Activated T-cell treated with anti-CD3 and anti-CD28 coated beads, Interleukin-2, amount 50 U/mL, for 48 hours (primary cell): ENCODE measurements around the gene CNRIP1.
"Not testable (repeated sequence)": the region's sequence is repeated elsewhere in the genome, so short reads cannot be mapped to it uniquely, and the experiment has no call there.

Experiments used
- DNase-seq, 2 experiments: peaks; one replicate each; pipeline ENCODE4 v3.0.0-alpha.2; 2020

CNRIP1 gene, protein sequence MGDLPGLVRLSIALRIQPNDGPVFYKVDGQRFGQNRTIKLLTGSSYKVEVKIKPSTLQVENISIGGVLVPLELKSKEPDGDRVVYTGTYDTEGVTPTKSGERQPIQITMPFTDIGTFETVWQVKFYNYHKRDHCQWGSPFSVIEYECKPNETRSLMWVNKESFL

DNA sequence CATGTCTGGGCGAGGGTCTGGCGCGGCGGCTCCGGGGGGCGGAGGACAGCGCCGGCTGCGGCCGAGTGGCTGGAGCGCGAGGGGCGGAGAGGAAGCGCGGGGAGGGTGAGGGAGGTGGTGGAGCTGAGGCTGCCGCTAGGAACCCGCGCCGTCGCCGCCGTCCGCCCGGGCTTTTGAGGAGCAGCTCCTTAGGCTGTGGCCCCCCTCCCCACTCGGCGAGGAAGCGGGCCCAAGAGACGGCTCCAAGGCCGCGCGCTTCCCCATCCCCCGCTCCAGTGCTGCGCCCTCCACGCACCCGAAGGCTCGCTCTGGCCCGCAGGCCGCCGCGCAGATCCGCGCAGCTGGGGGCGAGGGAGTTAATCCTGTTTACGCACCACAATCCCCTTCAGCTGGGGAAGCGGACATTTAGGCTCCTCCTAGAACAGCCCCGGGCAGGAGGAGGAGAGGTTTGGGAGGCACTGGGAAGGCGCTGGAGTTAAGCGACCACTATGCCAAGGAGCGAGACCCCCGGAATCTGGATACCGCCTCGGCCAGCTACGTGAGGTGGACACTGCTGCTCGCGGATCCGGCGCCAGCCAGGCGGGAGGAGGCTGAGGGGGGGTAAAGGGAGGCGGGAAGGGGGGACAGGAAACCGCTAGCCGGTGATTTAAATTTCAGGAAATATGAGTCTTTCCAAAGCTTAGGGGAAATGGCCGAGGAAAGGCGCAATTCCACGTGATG, at the start of gene CNRIP1:
TSS of gene CNRIP1 (minus strand) at position 552 of the 720 bp plus-strand sequence. CDS start at position 3, 549 bp downstream.
- peak in 1 of 2 experiments; percentile 19 for DNase-seq

DNA sequence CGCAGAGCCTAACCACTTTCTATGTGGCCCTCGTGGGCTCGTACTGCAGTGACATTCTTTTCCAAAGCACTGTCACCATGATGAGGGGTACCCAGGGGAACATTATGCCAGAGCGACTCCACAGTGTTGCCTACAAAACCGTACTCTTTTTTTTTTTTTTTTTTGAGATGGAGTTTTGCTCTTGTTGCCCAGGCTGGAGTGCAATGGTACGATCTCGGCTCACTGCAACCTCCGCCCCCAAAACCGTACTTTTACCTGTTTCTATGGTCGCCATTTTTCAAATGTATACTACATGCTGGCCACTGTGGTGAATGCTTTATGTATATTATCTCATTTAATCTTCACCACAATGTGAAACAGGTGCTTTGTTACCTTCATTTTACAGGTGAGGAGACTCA, 49.6 kb upstream of the CNRIP1 start:
- no peak for DNase-seq

GRCh38 chr2:68368654-68369336, 49.0 kb upstream of the CNRIP1 start:
- DNase-seq: no peak

- no peak for DNase-seq
Measured at GRCh38 chr2:68367953-68368653, 48.4 kb upstream of the CNRIP1 start.

GRCh38 chr2:68366083-68366560, 46.4 kb upstream of the CNRIP1 start:
- no peak for DNase-seq

- no peak for DNase-seq
Measured at GRCh38 chr2:68365087-68365486, 45.3 kb upstream of the CNRIP1 start, which contains the start of gene PLEK. Gene PLEK (plus strand): TSS chr2:68365282. CDS start chr2:68365352, 70 bp downstream.

- no peak for DNase-seq
Measured at GRCh38 chr2:68363721-68364120, 44.0 kb upstream of the CNRIP1 start.

DNA sequence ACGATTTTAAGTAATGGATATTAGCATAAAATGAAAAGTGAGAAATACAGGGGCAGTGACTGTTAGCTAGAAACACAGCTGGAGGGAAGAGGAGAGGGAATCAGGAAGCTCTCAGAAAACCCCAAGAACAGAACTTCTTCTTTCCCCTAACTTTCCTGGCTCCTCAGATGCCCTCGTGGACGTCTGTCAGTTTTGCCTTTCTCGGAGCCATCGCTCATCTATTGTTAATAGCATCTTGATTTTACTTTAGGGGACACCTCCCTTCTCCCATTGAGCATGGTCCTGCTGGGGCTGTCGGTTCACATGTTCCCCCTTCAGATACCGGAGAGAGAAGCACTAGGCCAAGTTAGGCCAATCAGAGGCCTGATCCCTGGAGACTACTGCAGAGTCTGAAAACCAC, 43.0 kb upstream of the CNRIP1 start:
- DNase-seq: no peak

- DNase-seq: peak; percentile 84 to 85
Measured at GRCh38 chr2:68362069-68362468, 42.3 kb upstream of the CNRIP1 start.

GRCh38 chr2:68359889-68360288, 40.1 kb upstream of the CNRIP1 start:
- DNase-seq: no peak

DNA sequence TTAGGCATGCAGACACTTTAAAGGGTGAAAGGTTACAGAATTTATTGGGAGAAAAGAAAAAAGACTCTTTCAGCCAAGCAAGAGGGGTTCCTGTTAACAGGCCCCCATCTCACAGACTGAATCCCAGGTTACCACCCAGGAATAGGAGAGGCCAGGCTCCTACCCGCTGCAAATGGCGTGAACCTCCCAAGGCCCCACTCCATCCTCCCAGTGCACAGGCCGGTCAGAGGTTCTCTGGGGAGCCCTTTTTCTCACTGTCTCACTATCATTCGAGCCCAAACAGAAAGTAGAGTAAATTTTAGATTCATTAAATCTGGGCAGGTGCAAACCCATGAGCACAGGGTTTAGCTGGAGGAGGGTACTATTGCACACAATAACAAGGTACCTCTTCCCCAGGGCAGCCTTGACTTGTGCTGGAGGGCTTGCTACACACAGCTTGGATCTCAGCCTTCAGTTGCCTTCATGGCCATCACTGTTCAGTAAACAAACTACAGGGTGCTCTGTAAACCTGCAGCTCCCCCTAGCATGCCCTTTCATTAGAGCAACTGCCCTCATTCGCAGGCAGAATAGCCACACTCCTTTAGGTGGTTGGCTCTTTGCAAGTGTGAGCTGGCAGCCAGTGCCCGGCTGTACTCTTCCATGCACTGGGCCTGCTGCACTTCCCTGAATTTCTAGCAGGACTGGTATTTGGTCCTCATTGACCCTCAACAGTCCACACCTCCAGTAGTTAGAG, 38.0 kb upstream of the CNRIP1 start:
- DNase-seq: no peak

DNA sequence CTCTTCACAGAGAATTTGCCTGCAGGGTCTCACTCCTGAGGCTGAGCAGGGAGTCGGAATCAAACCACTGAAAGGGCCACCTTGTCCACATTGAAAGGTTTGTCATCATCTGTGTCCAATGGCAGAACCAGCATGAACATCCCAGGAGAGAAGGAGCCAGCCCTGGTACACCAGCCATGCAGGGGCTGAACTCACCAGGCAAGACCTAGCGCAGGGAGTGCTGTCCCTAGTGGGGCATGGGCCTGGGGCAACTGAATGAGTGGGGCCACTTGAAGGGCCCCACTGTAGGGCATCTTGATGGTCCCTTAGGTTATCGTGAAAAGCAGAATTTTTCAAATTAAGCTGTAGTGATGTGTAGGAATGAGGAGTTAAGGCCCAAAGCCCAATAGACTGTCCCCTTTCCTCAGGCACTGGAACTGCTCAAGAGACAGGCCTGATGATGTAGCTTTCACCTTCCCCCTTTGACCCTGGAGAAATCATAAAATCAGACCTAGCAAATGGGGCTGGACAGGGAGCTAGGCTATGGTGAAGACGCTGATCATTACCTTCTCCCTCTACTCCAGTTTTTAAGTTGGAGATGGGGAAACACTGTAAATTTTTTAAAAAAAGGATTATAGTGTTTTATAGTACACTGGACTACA, 37.0 kb upstream of the CNRIP1 start:
- no peak for DNase-seq

DNA sequence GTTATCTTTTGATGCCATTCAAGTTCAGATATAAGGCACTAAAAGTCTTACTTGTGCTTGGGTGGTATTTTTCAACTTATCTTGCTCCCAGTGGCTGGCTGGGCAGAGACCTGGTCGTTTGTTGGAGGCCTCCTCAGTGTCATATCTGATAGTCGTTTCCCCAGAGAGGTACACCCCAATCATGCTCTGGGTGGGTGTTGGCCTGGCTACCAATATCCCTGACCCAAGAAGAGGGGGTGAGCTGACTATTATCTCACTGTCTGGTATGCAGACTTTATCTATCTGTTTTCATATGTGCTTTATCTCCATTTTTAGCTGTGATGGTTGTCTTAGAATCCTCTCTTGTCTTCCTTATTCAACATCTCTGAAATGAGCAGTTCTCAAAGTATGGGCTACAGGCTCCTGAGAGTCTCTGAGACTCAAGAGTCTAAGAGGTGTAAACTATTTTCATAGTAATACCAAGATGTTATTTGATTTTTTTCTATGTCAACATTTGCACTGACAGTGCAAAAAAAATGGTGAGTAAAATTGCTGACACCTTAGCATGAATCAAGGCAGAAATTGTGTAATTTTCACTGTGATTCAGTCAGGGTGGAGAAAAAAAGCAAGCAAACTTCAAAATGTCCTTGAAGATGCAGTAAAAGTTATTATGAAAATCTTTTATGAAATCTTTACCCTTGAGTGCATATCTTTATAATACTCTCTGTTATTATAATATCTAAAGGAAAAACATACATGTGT, 33.1 kb upstream of the CNRIP1 start:
- DNase-seq: no peak

GRCh38 chr2:68351997-68352396, 32.2 kb upstream of the CNRIP1 start:
- DNase-seq: no peak

DNA sequence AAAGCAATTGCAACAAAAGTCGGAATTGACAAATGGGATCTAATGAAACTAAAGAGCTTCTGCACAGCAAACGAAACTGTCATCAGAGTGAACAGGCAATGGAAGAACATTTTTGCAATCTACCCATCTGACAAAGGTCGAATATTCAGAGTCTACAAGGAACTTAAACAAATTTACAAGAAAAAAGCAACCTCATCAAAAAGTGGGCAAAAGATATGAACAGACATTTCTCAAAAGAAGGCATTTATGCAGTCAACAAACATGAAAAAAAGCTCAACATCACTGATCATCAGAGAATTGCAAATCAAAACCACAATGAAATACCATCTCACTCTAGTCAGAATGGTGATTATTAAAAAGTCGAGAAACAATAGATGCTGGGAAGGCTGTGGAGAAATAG, 29.3 kb upstream of the CNRIP1 start:
- not testable (repeated sequence) for DNase-seq

GRCh38 chr2:68345129-68345875, 25.6 kb upstream of the CNRIP1 start:
- no peak for DNase-seq

GRCh38 chr2:68344031-68344430, 24.3 kb upstream of the CNRIP1 start:
- no peak for DNase-seq

- DNase-seq: no peak
Measured at GRCh38 chr2:68342470-68342869, 22.7 kb upstream of the CNRIP1 start.

- DNase-seq: no peak
Measured at GRCh38 chr2:68341583-68341982, 21.8 kb upstream of the CNRIP1 start.

DNA sequence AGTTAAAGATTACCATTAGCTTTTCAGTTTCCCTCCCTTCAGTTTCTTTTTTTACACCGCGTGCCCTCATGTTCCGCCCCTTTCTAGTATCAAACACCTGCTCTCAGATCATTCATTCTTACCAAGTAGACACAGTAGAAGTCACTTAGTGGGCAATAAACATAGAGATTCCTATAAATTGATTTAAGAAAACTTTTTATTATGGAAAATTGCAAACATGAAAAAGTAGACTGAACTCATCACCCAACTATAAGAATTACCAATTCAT, 21.2 kb upstream of the CNRIP1 start:
- no peak for DNase-seq
